WTC11 (cell line): ENCODE results near the gene USP16.

Experiments used
- ATF2 ChIP-seq: sonication (generic); formaldehyde crosslinking; IDR thresholded peaks from 2 replicates; pipeline ENCODE4 v1.8.1; 2022; ENCODE audit warnings: low read depth, missing genetic modification reagents, borderline replicate concordance
- ELF4 ChIP-seq: sonication (generic); formaldehyde crosslinking; IDR thresholded peaks from 2 replicates; pipeline ENCODE4 v1.8.1; 2022; ENCODE audit warnings: low read depth, mild to moderate bottlenecking, moderate library complexity, missing genetic modification reagents
- JUN ChIP-seq: sonication (generic); formaldehyde crosslinking; IDR thresholded peaks from 2 replicates; pipeline ENCODE4 v1.8.0; 2023; ENCODE audit warnings: mild to moderate bottlenecking, missing genetic modification reagents
- NFYB ChIP-seq: sonication (generic); formaldehyde crosslinking; conservative IDR thresholded peaks from 2 replicates; pipeline ENCODE4 v1.8.0; 2022; ENCODE audit warnings: low read depth, missing genetic modification reagents
- NR3C1 ChIP-seq: sonication (generic); formaldehyde crosslinking; conservative IDR thresholded peaks from 2 replicates; pipeline ENCODE4 v1.8.1; 2023; ENCODE audit warnings: low read depth, mild to moderate bottlenecking, missing genetic modification reagents
- OVOL2 ChIP-seq: fragments of 250-450 bp; sonication (Bioruptor Pico); IDR thresholded peaks from 2 replicates; pipeline ENCODE4 v1.9.0; 2021; ENCODE audit warnings: mild to moderate bottlenecking, borderline replicate concordance
- PRDM15 ChIP-seq: sonication (generic); formaldehyde crosslinking; IDR thresholded peaks from 2 replicates; pipeline ENCODE4 v1.8.0; 2022; ENCODE audit warnings: missing genetic modification reagents
- ZNF121 ChIP-seq: sonication (generic); formaldehyde crosslinking; IDR thresholded peaks from 2 replicates; pipeline ENCODE4 v1.8.0; 2023; ENCODE audit warnings: missing genetic modification reagents
- TF ChIP-seq, protein P1 (sequence below): fragments of 200-600 bp; IDR thresholded peaks from 2 replicates; pipeline ENCODE4 v1.8.0; 2022; ENCODE audit warnings: antibody characterized with exemption
- TF ChIP-seq, protein P2 (sequence below): sonication (generic); formaldehyde crosslinking; conservative IDR thresholded peaks from 2 replicates; pipeline ENCODE4 v1.8.1; 2022; ENCODE audit warnings: mild to moderate bottlenecking, missing genetic modification reagents
- TF ChIP-seq, protein P3 (sequence below): sonication (generic); formaldehyde crosslinking; IDR thresholded peaks from 2 replicates; pipeline ENCODE4 v1.8.1; 2023; ENCODE audit warnings: mild to moderate bottlenecking, missing genetic modification reagents

GRCh38 chr21:28982637-28983036 is 41.8 kb upstream of the USP16 start:
- TF ChIP-seq, protein P1, sequence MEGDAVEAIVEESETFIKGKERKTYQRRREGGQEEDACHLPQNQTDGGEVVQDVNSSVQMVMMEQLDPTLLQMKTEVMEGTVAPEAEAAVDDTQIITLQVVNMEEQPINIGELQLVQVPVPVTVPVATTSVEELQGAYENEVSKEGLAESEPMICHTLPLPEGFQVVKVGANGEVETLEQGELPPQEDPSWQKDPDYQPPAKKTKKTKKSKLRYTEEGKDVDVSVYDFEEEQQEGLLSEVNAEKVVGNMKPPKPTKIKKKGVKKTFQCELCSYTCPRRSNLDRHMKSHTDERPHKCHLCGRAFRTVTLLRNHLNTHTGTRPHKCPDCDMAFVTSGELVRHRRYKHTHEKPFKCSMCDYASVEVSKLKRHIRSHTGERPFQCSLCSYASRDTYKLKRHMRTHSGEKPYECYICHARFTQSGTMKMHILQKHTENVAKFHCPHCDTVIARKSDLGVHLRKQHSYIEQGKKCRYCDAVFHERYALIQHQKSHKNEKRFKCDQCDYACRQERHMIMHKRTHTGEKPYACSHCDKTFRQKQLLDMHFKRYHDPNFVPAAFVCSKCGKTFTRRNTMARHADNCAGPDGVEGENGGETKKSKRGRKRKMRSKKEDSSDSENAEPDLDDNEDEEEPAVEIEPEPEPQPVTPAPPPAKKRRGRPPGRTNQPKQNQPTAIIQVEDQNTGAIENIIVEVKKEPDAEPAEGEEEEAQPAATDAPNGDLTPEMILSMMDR: no peak
- TF ChIP-seq NFYB (CRISPR knock-in tag) (no peak), JUN (CRISPR knock-in tag) (no peak), PRDM15 (CRISPR knock-in tag) (no peak), ATF2 (no peak), ELF4 (CRISPR knock-in tag) (no peak), NR3C1 (CRISPR knock-in tag) (no peak), ZNF121 (no peak), OVOL2 (no peak)
- TF ChIP-seq, protein P2, sequence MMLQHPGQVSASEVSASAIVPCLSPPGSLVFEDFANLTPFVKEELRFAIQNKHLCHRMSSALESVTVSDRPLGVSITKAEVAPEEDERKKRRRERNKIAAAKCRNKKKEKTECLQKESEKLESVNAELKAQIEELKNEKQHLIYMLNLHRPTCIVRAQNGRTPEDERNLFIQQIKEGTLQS (CRISPR knock-in tag): no peak
- TF ChIP-seq, protein P3, sequence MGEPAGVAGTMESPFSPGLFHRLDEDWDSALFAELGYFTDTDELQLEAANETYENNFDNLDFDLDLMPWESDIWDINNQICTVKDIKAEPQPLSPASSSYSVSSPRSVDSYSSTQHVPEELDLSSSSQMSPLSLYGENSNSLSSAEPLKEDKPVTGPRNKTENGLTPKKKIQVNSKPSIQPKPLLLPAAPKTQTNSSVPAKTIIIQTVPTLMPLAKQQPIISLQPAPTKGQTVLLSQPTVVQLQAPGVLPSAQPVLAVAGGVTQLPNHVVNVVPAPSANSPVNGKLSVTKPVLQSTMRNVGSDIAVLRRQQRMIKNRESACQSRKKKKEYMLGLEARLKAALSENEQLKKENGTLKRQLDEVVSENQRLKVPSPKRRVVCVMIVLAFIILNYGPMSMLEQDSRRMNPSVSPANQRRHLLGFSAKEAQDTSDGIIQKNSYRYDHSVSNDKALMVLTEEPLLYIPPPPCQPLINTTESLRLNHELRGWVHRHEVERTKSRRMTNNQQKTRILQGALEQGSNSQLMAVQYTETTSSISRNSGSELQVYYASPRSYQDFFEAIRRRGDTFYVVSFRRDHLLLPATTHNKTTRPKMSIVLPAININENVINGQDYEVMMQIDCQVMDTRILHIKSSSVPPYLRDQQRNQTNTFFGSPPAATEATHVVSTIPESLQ: no peak
